ENCODE measurements around the gene MUC7.

MUC7 gene

GRCh38 chr4:70471897-70472296 is at the start of gene MUC7:
TSS of gene MUC7 (plus strand) at chr4:70472197. CDS start at chr4:70474022, 1,825 bp downstream.
- no peak within 1 kb of the TSS for H3K27ac ChIP-seq
- TF ChIP-seq, protein P1, sequence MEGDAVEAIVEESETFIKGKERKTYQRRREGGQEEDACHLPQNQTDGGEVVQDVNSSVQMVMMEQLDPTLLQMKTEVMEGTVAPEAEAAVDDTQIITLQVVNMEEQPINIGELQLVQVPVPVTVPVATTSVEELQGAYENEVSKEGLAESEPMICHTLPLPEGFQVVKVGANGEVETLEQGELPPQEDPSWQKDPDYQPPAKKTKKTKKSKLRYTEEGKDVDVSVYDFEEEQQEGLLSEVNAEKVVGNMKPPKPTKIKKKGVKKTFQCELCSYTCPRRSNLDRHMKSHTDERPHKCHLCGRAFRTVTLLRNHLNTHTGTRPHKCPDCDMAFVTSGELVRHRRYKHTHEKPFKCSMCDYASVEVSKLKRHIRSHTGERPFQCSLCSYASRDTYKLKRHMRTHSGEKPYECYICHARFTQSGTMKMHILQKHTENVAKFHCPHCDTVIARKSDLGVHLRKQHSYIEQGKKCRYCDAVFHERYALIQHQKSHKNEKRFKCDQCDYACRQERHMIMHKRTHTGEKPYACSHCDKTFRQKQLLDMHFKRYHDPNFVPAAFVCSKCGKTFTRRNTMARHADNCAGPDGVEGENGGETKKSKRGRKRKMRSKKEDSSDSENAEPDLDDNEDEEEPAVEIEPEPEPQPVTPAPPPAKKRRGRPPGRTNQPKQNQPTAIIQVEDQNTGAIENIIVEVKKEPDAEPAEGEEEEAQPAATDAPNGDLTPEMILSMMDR (conservative IDR thresholded peaks at IDR 0.05) = no peak

DNA sequence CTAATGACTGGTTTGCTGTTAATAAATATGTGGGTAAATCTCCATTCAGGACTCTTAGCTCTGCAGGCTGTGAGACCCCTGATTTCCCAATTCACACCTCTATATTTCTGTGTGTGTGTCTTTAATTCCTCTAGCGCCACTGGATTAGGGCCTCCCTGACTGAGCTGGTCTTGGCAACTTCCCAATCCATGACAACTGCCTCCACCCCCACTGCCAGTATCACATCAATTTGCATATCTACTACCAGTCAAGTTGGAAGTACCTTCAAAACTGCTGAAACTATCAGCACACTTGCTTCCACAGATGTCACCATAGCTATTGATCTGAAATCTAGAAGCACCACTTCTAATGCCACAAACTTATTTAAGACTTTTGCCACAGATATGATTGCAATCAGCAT is 46.7 kb upstream of the MUC7 start:
- TF ChIP-seq, protein P1 (conservative IDR thresholded peaks at IDR 0.05) = no peak

GRCh38 chr4:70426789-70427188 is 45.2 kb upstream of the MUC7 start:
- TF ChIP-seq, protein P1 (conservative IDR thresholded peaks at IDR 0.05) = no peak
- H3K27ac ChIP-seq = no peak overlapping the region

More for the DNA sequence above, 46.7 kb upstream of the MUC7 start:
- H3K27ac ChIP-seq = no peak overlapping the region

DNA sequence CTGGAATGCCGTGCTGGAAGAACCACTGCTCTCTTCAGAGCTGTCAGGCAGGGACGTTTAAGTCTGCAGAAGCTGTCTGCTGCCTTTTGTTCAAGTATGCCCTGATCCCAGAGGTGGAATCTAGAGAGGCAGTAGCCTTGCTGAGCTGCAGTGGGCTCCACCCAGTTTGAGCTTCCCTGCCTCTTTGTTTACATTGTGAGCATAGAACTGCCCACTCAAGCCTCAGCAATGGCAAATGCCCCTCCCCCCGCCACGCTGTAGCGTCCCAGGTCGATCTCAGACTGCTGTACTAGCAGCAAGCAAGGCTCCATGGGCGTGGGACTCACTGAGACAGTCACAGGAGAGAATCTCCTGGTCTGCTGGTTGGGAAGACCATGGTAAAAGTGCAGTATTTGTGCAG is 34.8 kb upstream of the MUC7 start:
- TF ChIP-seq, protein P1 (conservative IDR thresholded peaks at IDR 0.05) = no peak
- H3K27ac ChIP-seq = no peak overlapping the region

- TF ChIP-seq, protein P1 (conservative IDR thresholded peaks at IDR 0.05) = no peak
- no peak overlapping the region for H3K27ac ChIP-seq
Measured at GRCh38 chr4:70442474-70442873, 29.5 kb upstream of the MUC7 start.

DNA sequence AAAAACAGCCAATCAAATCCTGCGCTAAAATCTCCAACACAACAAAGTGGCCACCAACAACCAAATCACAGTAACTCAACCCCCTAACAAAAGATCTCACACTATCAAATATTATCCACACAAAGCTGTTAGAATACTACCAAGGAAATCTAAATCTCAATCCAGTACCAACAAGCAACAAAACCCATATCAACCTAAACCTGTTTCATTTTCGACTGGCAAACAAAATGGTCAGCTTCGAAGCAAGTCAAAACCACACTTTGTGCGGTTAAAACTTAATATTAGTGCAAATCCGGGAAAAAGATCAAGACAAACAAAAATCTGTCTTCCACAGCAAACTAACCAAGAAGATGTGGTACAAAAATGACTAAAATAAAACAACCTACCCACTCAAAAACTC is 28.7 kb upstream of the MUC7 start:
- TF ChIP-seq, protein P1 (conservative IDR thresholded peaks at IDR 0.05) = no peak
- H3K27ac ChIP-seq = no peak overlapping the region

- TF ChIP-seq, protein P1 (conservative IDR thresholded peaks at IDR 0.05) = no peak
- H3K27ac ChIP-seq = no peak overlapping the region
Measured at GRCh38 chr4:70449220-70449619, 22.8 kb upstream of the MUC7 start.
